DND-41 (cell line): ENCODE measurements around the gene ZBTB34.

Experiments
- CTCF ChIP-seq: IDR thresholded peaks from 2 replicates; pipeline ENCODE4 v1.5.1; 2012; ENCODE audit warnings: borderline replicate concordance, low read length, moderate library complexity, mild to moderate bottlenecking; ENCODE audit not compliant: poor library complexity, severe bottlenecking; ENCODE audit errors: extremely low read depth
- EZH2 ChIP-seq: IDR thresholded peaks from 3 replicates; pipeline ENCODE4 v1.6.1; 2012; ENCODE audit warnings: borderline replicate concordance, low read depth, mild to moderate bottlenecking, moderate library complexity, low read length, inconsistent platforms; ENCODE audit not compliant: severe bottlenecking

DNA sequence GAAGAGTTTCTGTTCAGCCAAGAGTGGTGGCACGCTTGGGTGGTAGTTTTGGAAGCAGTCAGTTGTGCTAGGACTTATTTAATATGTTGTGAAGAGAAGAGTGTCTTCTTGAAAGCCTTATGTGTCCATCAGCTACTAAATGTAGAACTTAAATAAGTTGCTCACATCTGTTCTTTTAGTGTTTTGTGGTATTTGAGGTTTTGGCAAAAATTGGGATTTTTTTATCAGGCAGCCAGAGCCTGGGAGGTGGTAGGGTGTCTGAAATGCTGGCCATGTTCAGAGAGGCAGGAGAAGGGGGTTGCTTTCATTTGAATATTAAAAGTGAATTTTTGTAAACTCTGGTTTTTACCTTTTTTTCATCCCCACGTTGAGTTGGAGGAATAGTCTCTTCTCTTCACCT, 24.2 kb upstream of the ZBTB34 start:
- no peak for TF ChIP-seq CTCF
- no peak for TF ChIP-seq EZH2
